H1 (cell line): ENCODE measurements around the gene LTF. TPM values are rescaled to one million over a fixed set of nuclear protein-coding genes. Genes with fewer than 3 reads are reported as not detected.

Experiments used
- CTCF ChIA-PET: fragments of 300-600 bp; sonication (Branson Sonifier 250); formaldehyde crosslinking; loops from one replicate; lab custom pipeline; 2021; ENCODE audit not compliant: partially characterized antibody; lab: Charles Lee
- POLR2A ChIA-PET: fragments of 300-600 bp; sonication (Branson Sonifier 250); formaldehyde crosslinking; loops from one replicate; lab custom pipeline; 2021; ENCODE audit warnings: inconsistent platforms; ENCODE audit not compliant: partially characterized antibody; lab: Charles Lee
- DNase-seq, 2 experiments: peaks; one replicate each; pipeline versions ENCODE4 v3.0.0 to v3.0.0-alpha.2; 2010 to 2022; ENCODE audit warnings: low spot score in 2 of 2, low read depth in 1 of 2, mixed read lengths in 1 of 2
- FAIRE-seq: peaks from 2 replicates; lab custom pipeline; 2011; peaks lifted over from hg19 to GRCh38; lab: Jason Lieb, UNC
- H2AFZ ChIP-seq: 2 replicates; pipeline ENCODE4 v1.8.1; 2012; ENCODE audit warnings: low read length, inconsistent platforms
- H2AK5ac ChIP-seq: 2 replicates; pipeline ENCODE4 v1.6.1; 2013; ENCODE audit warnings: low read depth, low read length
- H2BK120ac ChIP-seq: replicated peaks from 2 replicates; pipeline ENCODE3; 2013; ENCODE audit warnings: low read depth, low read length, inconsistent platforms
- H2BK12ac ChIP-seq: 2 replicates; pipeline ENCODE4 v1.6.1; 2013; ENCODE audit warnings: low read depth, low read length
- H2BK15ac ChIP-seq: 2 replicates; pipeline ENCODE4 v1.6.1; 2013; ENCODE audit warnings: low read length
- H2BK20ac ChIP-seq: 2 replicates; pipeline ENCODE4 v1.6.1; 2013; ENCODE audit warnings: low read length
- H2BK5ac ChIP-seq: 2 replicates; pipeline ENCODE4 v1.6.1; 2013; ENCODE audit warnings: low read depth, low read length
- H3K14ac ChIP-seq: 2 replicates; pipeline ENCODE4 v1.6.1; 2013; ENCODE audit warnings: inconsistent platforms; ENCODE audit not compliant: insufficient read length
- H3K18ac ChIP-seq: 2 replicates; pipeline ENCODE4 v1.6.1; 2013; ENCODE audit warnings: low read length; ENCODE audit errors: extremely low read depth
- H3K23ac ChIP-seq: 2 replicates; pipeline ENCODE4 v1.6.1; 2013; ENCODE audit warnings: inconsistent platforms; ENCODE audit not compliant: insufficient read length
- H3K23me2 ChIP-seq: 2 replicates; pipeline ENCODE4 v1.6.1; 2013; ENCODE audit warnings: low read depth, low read length
- H3K27ac ChIP-seq: 2 replicates; pipeline ENCODE4 v1.6.1; 2011; ENCODE audit warnings: low read depth, low read length, inconsistent platforms
- H3K27me3 ChIP-seq, 4 experiments: replicated peaks in 1 of 4; 1 replicate in 1 of 4; 2 replicates in 3 of 4; pipeline versions ENCODE4 v1.6.1 to v1.8.1; 2011 to 2013; ENCODE audit warnings: low read length in 3 of 4, mild to moderate bottlenecking in 3 of 4, inconsistent platforms in 2 of 4, mixed read lengths in 2 of 4, moderate library complexity in 1 of 4; ENCODE audit not compliant: control insufficient read depth in 3 of 4, insufficient read depth in 3 of 4; ENCODE audit errors: extremely low read depth in 1 of 4
- H3K36me3 ChIP-seq, 4 experiments: 2 replicates each; pipeline versions ENCODE4 v1.6.1 to v1.8.1; 2011 to 2013; ENCODE audit warnings: mild to moderate bottlenecking in 4 of 4, low read length in 3 of 4, moderate library complexity in 2 of 4, control low read depth in 1 of 4, inconsistent platforms in 1 of 4; ENCODE audit not compliant: insufficient read depth in 4 of 4, control insufficient read depth in 2 of 4
- H3K4ac ChIP-seq: replicated peaks from 2 replicates; pipeline ENCODE3; 2013; ENCODE audit warnings: low read length, low read depth, mixed read lengths, inconsistent platforms; ENCODE audit not compliant: insufficient read length
- H3K4me1 ChIP-seq, 4 experiments: replicated peaks in 1 of 4; 1 replicate in 1 of 4; 2 replicates in 3 of 4; pipeline versions ENCODE4 v1.6.1 to v1.8.1; 2011 to 2013; ENCODE audit warnings: low read length in 3 of 4, inconsistent platforms in 2 of 4, mixed read lengths in 1 of 4; ENCODE audit not compliant: insufficient read depth in 4 of 4, control insufficient read depth in 3 of 4
- H3K4me2 ChIP-seq, 2 experiments: 2 replicates each; pipeline versions ENCODE4 v1.6.1 to v1.8.1; 2011 to 2013; ENCODE audit warnings: low read depth in 2 of 2, low read length in 2 of 2, control low read depth in 1 of 2, inconsistent platforms in 1 of 2, mild to moderate bottlenecking in 1 of 2; ENCODE audit not compliant: insufficient read depth in 1 of 2
- H3K4me3 ChIP-seq, 4 experiments: fragments of 200-600, 300-600 bp in 1 of 4; sonication (generic), shearing (Covaris generic), sonication (Bioruptor Twin) in 1 of 4; 2 replicates each; pipeline versions ENCODE4 v1.5.1 to v1.8.1; 2011 to 2016; ENCODE audit warnings: low read length in 4 of 4, low read depth in 3 of 4, control low read depth in 2 of 4, inconsistent platforms in 2 of 4, mild to moderate bottlenecking in 2 of 4, mixed read lengths in 1 of 4, moderate library complexity in 1 of 4; ENCODE audit not compliant: insufficient read depth in 2 of 4; ENCODE audit errors: extremely low read depth in 1 of 4
- H3K56ac ChIP-seq: replicated peaks from 2 replicates; pipeline ENCODE3; 2013; ENCODE audit warnings: low read depth, mild to moderate bottlenecking, mixed read lengths, low read length, inconsistent platforms; ENCODE audit not compliant: insufficient read length
- H3K79me1 ChIP-seq: 2 replicates; pipeline ENCODE4 v1.6.1; 2013; ENCODE audit warnings: low read depth, low read length, control low read depth
- H3K79me2 ChIP-seq, 2 experiments: 2 replicates each; pipeline versions ENCODE4 v1.6.1 to v1.8.1; 2012 to 2013; ENCODE audit warnings: low read length in 2 of 2, mild to moderate bottlenecking in 2 of 2, inconsistent platforms in 1 of 2; ENCODE audit not compliant: insufficient read depth in 2 of 2, control insufficient read depth in 1 of 2
- H3K9ac ChIP-seq, 4 experiments: replicated peaks in 1 of 4; 1 replicate in 1 of 4; 2 replicates in 3 of 4; pipeline versions ENCODE4 v1.6.1 to v1.8.1; 2011 to 2013; ENCODE audit warnings: low read depth in 3 of 4, low read length in 3 of 4, control low read depth in 2 of 4, mild to moderate bottlenecking in 2 of 4, moderate library complexity in 2 of 4, inconsistent platforms in 1 of 4; ENCODE audit errors: extremely low read depth in 1 of 4
- H3K9me3 ChIP-seq, 2 experiments: 2 replicates each; pipeline versions ENCODE4 v1.6.1 to v1.8.1; 2012 to 2013; ENCODE audit warnings: mild to moderate bottlenecking in 2 of 2, moderate library complexity in 2 of 2, control low read depth in 1 of 2, inconsistent platforms in 1 of 2, low read depth in 1 of 2, low read length in 1 of 2, mixed read lengths in 1 of 2; ENCODE audit not compliant: insufficient read depth in 2 of 2
- H4K20me1 ChIP-seq, 2 experiments: replicated peaks in 1 of 2; 2 replicates each; pipeline versions ENCODE3 to v1.8.1; 2011 to 2013; ENCODE audit warnings: inconsistent platforms in 2 of 2, low read length in 2 of 2, mild to moderate bottlenecking in 1 of 2; ENCODE audit not compliant: insufficient read depth in 2 of 2, control insufficient read depth in 1 of 2
- H4K5ac ChIP-seq: 2 replicates; pipeline ENCODE4 v1.6.1; 2013; ENCODE audit warnings: low read length, low read depth, mixed read lengths, inconsistent platforms; ENCODE audit not compliant: insufficient read length
- H4K8ac ChIP-seq: 2 replicates; pipeline ENCODE4 v1.8.0; 2013; ENCODE audit warnings: mild to moderate bottlenecking, moderate library complexity, low read length, inconsistent platforms; ENCODE audit not compliant: insufficient read depth; ENCODE audit errors: extremely low read depth
- H4K91ac ChIP-seq: replicated peaks from 2 replicates; pipeline ENCODE3; 2013; ENCODE audit warnings: low read length, mixed read lengths, inconsistent platforms; ENCODE audit not compliant: insufficient read length
- CBX8 ChIP-seq: fragments of 300-800, 300-1000 bp; sonication (generic); IDR thresholded peaks from 2 replicates; pipeline ENCODE4 v1.7.1; 2016; ENCODE audit warnings: low read depth, low read length, borderline replicate concordance
- JUN ChIP-seq: IDR thresholded peaks from 2 replicates; pipeline ENCODE4 v1.6.1; 2011; ENCODE audit warnings: low read depth, mild to moderate bottlenecking, improper control_type of control experiment, low read length
- JUND ChIP-seq: IDR thresholded peaks from 2 replicates; pipeline ENCODE4 v1.6.1; 2011; ENCODE audit warnings: mild to moderate bottlenecking, improper control_type of control experiment, low read length
- KDM5A ChIP-seq: fragments of 200-600 bp; IDR thresholded peaks from 2 replicates; pipeline ENCODE4 v1.7.1; 2012; ENCODE audit warnings: mild to moderate bottlenecking, low read length, inconsistent platforms, mixed read lengths
- NRF1 ChIP-seq: IDR thresholded peaks from 2 replicates; pipeline ENCODE4 v1.6.1; 2011; ENCODE audit warnings: mild to moderate bottlenecking, low read depth, low read length, improper control_type of control experiment
- RBBP5 ChIP-seq: IDR thresholded peaks from 2 replicates; pipeline ENCODE4 v1.7.1; 2012; ENCODE audit warnings: low read depth, mild to moderate bottlenecking, inconsistent platforms, low read length, moderate library complexity, borderline replicate concordance
- SIX5 ChIP-seq: IDR thresholded peaks from 2 replicates; pipeline ENCODE4 v1.6.1; 2011; ENCODE audit warnings: mild to moderate bottlenecking, low read depth, low read length
- WGBS, 2 experiments: shearing (Covaris generic) in 1 of 2; methylation state at CpG; one replicate each; pipeline versions ENCODE4 v1.1.6 to v1.1.7; 2013 to 2015; ENCODE audit warnings: low lambda C conversion rate in 2 of 2, mixed read lengths in 2 of 2, inconsistent platforms in 1 of 2, low coverage in 1 of 2, missing lambda C conversion rate in 1 of 2; ENCODE audit not compliant: insufficient replicate concordance in 2 of 2, insufficient coverage in 1 of 2, insufficient read length in 1 of 2; ENCODE audit errors: extremely low coverage in 1 of 2, missing lambda C conversion rate in 1 of 2; 5-methylcytosine and 5-hydroxymethylcytosine counted together
- polyA plus RNA-seq, 7 experiments: library from polyadenylated mRNA; depleted of rRNA in 3 of 7; stranded (reverse) in 5 of 7; unstranded in 2 of 7; fragments of >200 nt in 5 of 7; fragments of 200-250 nt in 2 of 7; gene quantifications; 1 replicate in 5 of 7; 2 replicates in 1 of 7; 4 replicates in 1 of 7; pipeline versions ENCODE4 v1.2.1 to v1.2.3, GENCODE V29; 2011 to 2013; ENCODE audit warnings: missing spikeins in 2 of 7, mixed read lengths in 2 of 7
- total RNA-seq: library from RNA; stranded (reverse); fragmentation: NEBNext Ultra II Directional; extraction: Animal tissue kit (Norgen Biotek cat#: 25700); gene quantifications from 2 replicates; pipeline ENCODE4 v1.2.1, GENCODE V29; 2021
- TF ChIP-seq, protein P1 (sequence below), 3 experiments: IDR thresholded peaks; 1 replicate in 2 of 3; 2 replicates in 1 of 3; pipeline versions ENCODE4 v1.5.1 to v1.6.1; 2011; ENCODE audit warnings: low read length in 3 of 3, mild to moderate bottlenecking in 3 of 3, inconsistent platforms in 2 of 3, low read depth in 1 of 3, moderate library complexity in 1 of 3; ENCODE audit not compliant: insufficient read depth in 1 of 3; ENCODE audit errors: control extremely low read depth in 1 of 3

Gene LTF
- total and polyA plus RNA-seq, 2 of the 8 experiments (the other 6 are each of a cell fraction or from before 2014, with no cell fraction given) = 0.23 to 0.99 TPM

DNA sequence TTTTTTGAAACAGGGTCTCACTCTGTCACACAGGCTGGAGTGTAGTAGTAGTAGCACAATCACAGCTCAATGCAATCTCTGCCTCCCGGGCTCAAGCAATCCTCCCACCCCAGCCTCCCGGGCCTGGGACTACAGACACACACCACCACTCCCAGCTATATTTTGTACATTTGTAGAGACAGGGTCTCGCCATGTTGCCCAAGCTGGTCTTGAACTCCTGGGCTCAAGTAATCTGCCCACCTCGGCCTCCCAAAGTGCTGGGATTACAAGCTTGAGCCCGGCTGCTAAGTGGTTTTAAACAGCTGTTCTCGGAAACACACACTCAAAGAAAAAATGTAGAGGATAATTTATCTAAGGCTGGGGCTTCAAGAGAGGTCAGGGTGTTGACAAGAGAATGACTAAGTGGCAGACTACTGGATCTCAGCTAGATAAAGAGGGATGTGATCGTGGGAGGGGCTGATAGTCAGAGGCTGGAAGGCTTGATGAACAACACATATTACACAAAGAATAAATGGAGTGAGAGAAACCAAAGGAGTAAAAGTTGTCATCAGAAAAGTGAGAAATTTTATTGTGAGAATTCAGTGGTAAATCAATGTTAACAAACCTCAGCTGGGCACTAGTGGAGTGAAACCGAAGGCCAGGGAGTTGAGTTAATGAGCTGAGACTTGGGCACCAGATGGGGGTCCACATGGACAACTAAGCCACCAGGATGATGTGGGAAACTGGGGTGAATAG lies 64.5 kb downstream of the LTF start:
- Histone ChIP-seq H3K79me2 (no peaks in the 10 kb centered on the region), H3K4me2 (no peak overlapping the region), H3K4me1 (0 out of 7 replicates have a peak, but pooled peaks cover 0 to 2% (median 0%) of the 10 kb centered on the region in 4 experiments), H4K8ac (no peak overlapping the region), H3K56ac (no peak overlapping the region), H2BK12ac (no peak overlapping the region), H3K27ac (no peak overlapping the region), H3K14ac (no peak overlapping the region), H4K91ac (no peak overlapping the region), H3K9me3 (no peaks in the 10 kb centered on the region), H2BK15ac (no peak overlapping the region), H3K4ac (no peak overlapping the region), H4K20me1 (no peaks in the 10 kb centered on the region), H3K23ac (no peak overlapping the region), H3K9ac (no peak overlapping the region), H3K23me2 (no peaks in the 10 kb centered on the region), H2AK5ac (no peak overlapping the region), H4K5ac (no peak overlapping the region), H2BK20ac (no peak overlapping the region), H3K18ac (no peak overlapping the region), H2BK120ac (no peak overlapping the region), H3K79me1 (no peaks in the 10 kb centered on the region), H3K27me3 (no peaks in the 10 kb centered on the region), H3K4me3 (no peak overlapping the region), H2AFZ (no peak overlapping the region), H2BK5ac (no peak overlapping the region), H3K36me3 (no peaks in the 10 kb centered on the region)
- TF ChIP-seq NRF1 (no peak), RBBP5 (no peak), JUND (no peak), CBX8 (no peak), SIX5 (no peak), JUN (no peak), KDM5A (no peak)
- TF ChIP-seq, protein P1, sequence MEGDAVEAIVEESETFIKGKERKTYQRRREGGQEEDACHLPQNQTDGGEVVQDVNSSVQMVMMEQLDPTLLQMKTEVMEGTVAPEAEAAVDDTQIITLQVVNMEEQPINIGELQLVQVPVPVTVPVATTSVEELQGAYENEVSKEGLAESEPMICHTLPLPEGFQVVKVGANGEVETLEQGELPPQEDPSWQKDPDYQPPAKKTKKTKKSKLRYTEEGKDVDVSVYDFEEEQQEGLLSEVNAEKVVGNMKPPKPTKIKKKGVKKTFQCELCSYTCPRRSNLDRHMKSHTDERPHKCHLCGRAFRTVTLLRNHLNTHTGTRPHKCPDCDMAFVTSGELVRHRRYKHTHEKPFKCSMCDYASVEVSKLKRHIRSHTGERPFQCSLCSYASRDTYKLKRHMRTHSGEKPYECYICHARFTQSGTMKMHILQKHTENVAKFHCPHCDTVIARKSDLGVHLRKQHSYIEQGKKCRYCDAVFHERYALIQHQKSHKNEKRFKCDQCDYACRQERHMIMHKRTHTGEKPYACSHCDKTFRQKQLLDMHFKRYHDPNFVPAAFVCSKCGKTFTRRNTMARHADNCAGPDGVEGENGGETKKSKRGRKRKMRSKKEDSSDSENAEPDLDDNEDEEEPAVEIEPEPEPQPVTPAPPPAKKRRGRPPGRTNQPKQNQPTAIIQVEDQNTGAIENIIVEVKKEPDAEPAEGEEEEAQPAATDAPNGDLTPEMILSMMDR (IDR thresholded peaks at IDR 0.05; ENCODE audit: control extremely low read depth in 1 of 3, insufficient read depth in 1 of 3, low read depth in 1 of 3, low read length in 3 of 3) = no peak
- 89% methylated on average over 8 of the region's 8 CpGs; no CpG with 5 or more reads in 1 of the 2 experiments for WGBS, 2 experiments
- CTCF ChIA-PET = interaction anchor here (0.6 to 3.8 kb wide), 8 partner anchors 10 to 258 kb away, joined by 3 to 16 read pairs (median 3); no protein-coding TSS in a partner anchor
- POLR2A ChIA-PET = no interaction called here
- no peak for FAIRE-seq
- no peak for DNase-seq
